KMS-11 (cell line): ENCODE data around the gene ATG13.

Source experiments
- H2AFZ ChIP-seq: fragments of 200-600 bp; sonication (generic); 2 replicates; pipeline ENCODE4 v1.6.1; 2016; ENCODE audit warnings: antibody characterized with exemption, mixed run types, low read depth
- H3K27ac ChIP-seq: fragments of 200-600 bp; sonication (generic); 2 replicates; pipeline ENCODE4 v1.6.1; 2016; ENCODE audit warnings: mild to moderate bottlenecking, mixed run types
- H3K27me3 ChIP-seq: fragments of 200-600 bp; sonication (generic); 2 replicates; pipeline ENCODE4 v1.6.1; 2017; ENCODE audit warnings: mild to moderate bottlenecking, low read depth, mixed run types, moderate library complexity; ENCODE audit not compliant: insufficient read depth
- H3K36me3 ChIP-seq: fragments of 200-600 bp; sonication (generic); 2 replicates; pipeline ENCODE4 v1.6.1; 2017; ENCODE audit warnings: mild to moderate bottlenecking, mixed run types; ENCODE audit not compliant: insufficient read depth
- H3K4me1 ChIP-seq: fragments of 200-600 bp; sonication (generic); 2 replicates; pipeline ENCODE4 v1.6.1; 2016; ENCODE audit warnings: mild to moderate bottlenecking, low read depth, mixed run types; ENCODE audit not compliant: poor library complexity, severe bottlenecking
- H3K4me2 ChIP-seq: fragments of 200-600 bp; sonication (generic); 2 replicates; pipeline ENCODE4 v1.7.0; 2016; ENCODE audit warnings: mild to moderate bottlenecking, mixed run types
- H3K4me3 ChIP-seq: fragments of 200-600 bp; sonication (generic); IDR thresholded peaks from 2 replicates; pipeline ENCODE4 v1.6.1; 2017; ENCODE audit warnings: low read depth, low read length, mixed read lengths; ENCODE audit not compliant: insufficient read depth
- H3K79me2 ChIP-seq: fragments of 200-600 bp; sonication (generic); 2 replicates; pipeline ENCODE4 v1.6.1; 2016; ENCODE audit warnings: low read depth, mixed run types; ENCODE audit not compliant: insufficient read depth
- H3K9ac ChIP-seq: fragments of 200-600 bp; sonication (generic); 2 replicates; pipeline ENCODE4 v1.6.1; 2016; ENCODE audit warnings: mild to moderate bottlenecking, mixed run types
- H4K20me1 ChIP-seq: fragments of 200-600 bp; sonication (generic); 2 replicates; pipeline ENCODE4 v1.6.1; 2016; ENCODE audit warnings: mild to moderate bottlenecking, mixed run types; ENCODE audit not compliant: insufficient read depth
- CTCF ChIP-seq: fragments of 200-600 bp; sonication (generic); conservative IDR thresholded peaks from 2 replicates; pipeline ENCODE4 v1.6.1; 2017; ENCODE audit warnings: low read depth, mild to moderate bottlenecking, antibody characterized with exemption, low read length, moderate library complexity, mixed read lengths

Gene ATG13

GRCh38 chr11:46635557-46636139, 18.3 kb downstream of the ATG13 start:
- Histone ChIP-seq H3K4me3 (no peak overlapping the region), H3K79me2 (no peaks in the 10 kb centered on the region), H3K4me1 (peaks cover 8% of the 10 kb centered on the region), H3K27me3 (no peaks in the 10 kb centered on the region), H3K27ac (no peak overlapping the region), H3K4me2 (no peak overlapping the region), H3K9ac (no peak overlapping the region), H4K20me1 (no peaks in the 10 kb centered on the region), H2AFZ (no peak overlapping the region), H3K36me3 (0 out of 2 replicates have a peak, but pooled peaks cover 5% of the 10 kb centered on the region)
- no peak for TF ChIP-seq CTCF

GRCh38 chr11:46637546-46637945, 20.2 kb downstream of the ATG13 start:
- Histone ChIP-seq H2AFZ (no peak overlapping the region), H3K79me2 (no peaks in the 10 kb centered on the region)
- TF ChIP-seq CTCF = no peak

GRCh38 chr11:46639197-46639839, 22.0 kb downstream of the ATG13 start:
- TF ChIP-seq CTCF = no peak
- Histone ChIP-seq H3K36me3 (no peaks in the 10 kb centered on the region), H3K9ac (no peak overlapping the region), H4K20me1 (no peaks in the 10 kb centered on the region), H3K4me3 (no peak overlapping the region), H3K4me1 (peaks cover 8% of the 10 kb centered on the region), H3K79me2 (no peaks in the 10 kb centered on the region), H3K27ac (no peak overlapping the region), H3K27me3 (no peaks in the 10 kb centered on the region), H3K4me2 (no peak overlapping the region), H2AFZ (no peak overlapping the region)

More at GRCh38 chr11:46637546-46637945, 20.2 kb downstream of the ATG13 start:
- Histone ChIP-seq H4K20me1 (no peaks in the 10 kb centered on the region), H3K27ac (no peak overlapping the region), H3K4me3 (no peak overlapping the region), H3K9ac (no peak overlapping the region), H3K4me1 (peaks cover 8% of the 10 kb centered on the region), H3K27me3 (no peaks in the 10 kb centered on the region), H3K36me3 (no peaks in the 10 kb centered on the region), H3K4me2 (no peak overlapping the region)

DNA sequence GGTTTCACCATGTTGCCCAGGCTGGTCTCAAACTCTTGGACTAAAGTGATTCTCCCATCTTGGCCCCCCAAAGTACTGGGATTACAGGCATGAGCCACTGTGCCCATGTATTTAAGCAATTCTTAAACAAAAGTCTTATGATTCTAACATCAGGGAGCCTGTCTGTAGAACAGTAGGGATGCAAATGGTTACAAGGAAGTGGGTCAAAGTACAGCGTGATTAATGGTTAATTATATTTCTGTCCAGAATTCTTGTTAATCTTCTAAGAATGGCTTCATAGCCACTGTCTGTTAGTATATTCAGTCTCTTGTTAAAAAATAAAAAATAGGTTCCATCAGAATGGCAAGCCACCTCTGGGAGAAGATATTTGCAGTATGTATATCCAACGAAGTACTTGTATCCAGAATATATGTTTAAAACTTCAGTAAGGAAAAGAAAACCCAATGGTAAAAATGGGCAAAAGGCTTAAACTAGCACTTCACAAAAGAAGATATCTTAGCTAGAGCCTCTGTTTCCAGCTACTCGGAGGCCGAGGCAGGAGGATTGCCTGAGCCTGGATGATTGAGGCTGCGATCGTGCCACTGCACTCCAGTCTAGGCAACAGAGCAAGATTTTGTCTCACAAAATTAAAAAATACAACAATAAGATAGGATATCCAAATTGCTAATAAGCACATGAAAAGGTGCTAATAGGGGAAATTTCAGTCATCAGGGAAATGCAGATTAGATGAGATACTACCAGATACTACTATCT, 22.9 kb downstream of the ATG13 start:
- Histone ChIP-seq H3K4me1 (peaks cover 8% of the 10 kb centered on the region), H3K79me2 (no peaks in the 10 kb centered on the region), H3K4me3 (no peak overlapping the region), H3K4me2 (no peak overlapping the region), H3K36me3 (no peaks in the 10 kb centered on the region), H4K20me1 (no peaks in the 10 kb centered on the region), H3K9ac (no peak overlapping the region), H2AFZ (no peak overlapping the region), H3K27me3 (no peaks in the 10 kb centered on the region), H3K27ac (no peak overlapping the region)
- TF ChIP-seq CTCF = no peak
